ENCODE results near the gene SHISA6. TPM values are rescaled to one million over a fixed set of nuclear protein-coding genes. Genes with fewer than 3 reads are reported as not detected.

Gene SHISA6
- total and polyA plus RNA-seq, 4 donors: not detected

DNA sequence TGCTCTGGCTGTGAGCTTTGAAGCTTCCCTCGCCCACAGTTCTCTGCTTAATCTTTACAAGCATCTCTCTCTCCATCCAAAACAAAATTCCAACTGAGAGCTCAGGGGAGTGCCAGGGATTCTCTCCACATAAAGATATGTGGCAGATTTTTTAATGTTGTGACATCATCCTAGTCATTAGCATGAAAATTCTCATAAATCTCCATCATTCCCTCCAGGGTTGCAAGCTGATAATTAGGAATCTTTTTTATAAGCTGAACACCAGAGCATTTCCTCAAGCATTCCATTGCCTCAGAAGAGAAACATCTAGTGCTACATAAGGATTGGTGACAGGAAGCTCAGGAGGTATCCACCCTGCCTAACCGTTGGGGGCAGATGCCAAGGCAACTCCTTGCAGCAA, 274.9 kb downstream of the SHISA6 start:
- DNase-seq (ENCODE audit: low spot score): no peak
- Histone ChIP-seq H3K27me3 (ENCODE audit: control insufficient read depth in 4 of 4, insufficient read depth in 4 of 4, low read length in 3 of 4) (peaks cover 0 to 10% (median 1%) of the 10 kb centered on the region in 4 donors), H3K4me1 (ENCODE audit: control insufficient read depth in 4 of 4, insufficient read depth in 4 of 4, low read length in 3 of 4) (peaks cover 0 to 3% (median 0%) of the 10 kb centered on the region in 4 donors), H3K9ac (ENCODE audit: low read depth in 1 of 2, low read length in 2 of 2) (no peak overlapping the region), H3K27ac (ENCODE audit: low read depth in 1 of 2, low read length in 2 of 2) (no peak overlapping the region), H3K36me3 (ENCODE audit: control insufficient read depth in 4 of 4, insufficient read depth in 3 of 4, low read depth in 1 of 4, low read length in 3 of 4) (no peaks in the 10 kb centered on the region), H3K4me3 (ENCODE audit: low read depth in 1 of 3, low read length in 3 of 3) (no peak overlapping the region), H3K9me3 (ENCODE audit: control insufficient read depth in 4 of 4, low read length in 3 of 4) (no peaks in the 10 kb centered on the region)
- TF ChIP-seq, protein P1, sequence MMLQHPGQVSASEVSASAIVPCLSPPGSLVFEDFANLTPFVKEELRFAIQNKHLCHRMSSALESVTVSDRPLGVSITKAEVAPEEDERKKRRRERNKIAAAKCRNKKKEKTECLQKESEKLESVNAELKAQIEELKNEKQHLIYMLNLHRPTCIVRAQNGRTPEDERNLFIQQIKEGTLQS (IDR thresholded peaks at IDR 0.05): no peak
- TF ChIP-seq FOXA1 (IDR thresholded peaks at IDR 0.05) (no peak), RXRA (IDR thresholded peaks at IDR 0.05) (no peak), SP1 (IDR thresholded peaks at IDR 0.05) (no peak), NR2F2 (IDR thresholded peaks at IDR 0.05) (no peak), GABPA (IDR thresholded peaks at IDR 0.05 in 1 of 2, conservative IDR thresholded peaks at IDR 0.05 in 1 of 2) (no peak), HNF4G (IDR thresholded peaks at IDR 0.05) (no peak), YY1 (IDR thresholded peaks at IDR 0.05) (no peak), RAD21 (IDR thresholded peaks at IDR 0.05) (no peak), HNF4A (conservative IDR thresholded peaks at IDR 0.05) (no peak), EGR1 (IDR thresholded peaks at IDR 0.05; ENCODE audit: low read depth in 2 of 2) (no peak)
- TF ChIP-seq, protein P2, sequence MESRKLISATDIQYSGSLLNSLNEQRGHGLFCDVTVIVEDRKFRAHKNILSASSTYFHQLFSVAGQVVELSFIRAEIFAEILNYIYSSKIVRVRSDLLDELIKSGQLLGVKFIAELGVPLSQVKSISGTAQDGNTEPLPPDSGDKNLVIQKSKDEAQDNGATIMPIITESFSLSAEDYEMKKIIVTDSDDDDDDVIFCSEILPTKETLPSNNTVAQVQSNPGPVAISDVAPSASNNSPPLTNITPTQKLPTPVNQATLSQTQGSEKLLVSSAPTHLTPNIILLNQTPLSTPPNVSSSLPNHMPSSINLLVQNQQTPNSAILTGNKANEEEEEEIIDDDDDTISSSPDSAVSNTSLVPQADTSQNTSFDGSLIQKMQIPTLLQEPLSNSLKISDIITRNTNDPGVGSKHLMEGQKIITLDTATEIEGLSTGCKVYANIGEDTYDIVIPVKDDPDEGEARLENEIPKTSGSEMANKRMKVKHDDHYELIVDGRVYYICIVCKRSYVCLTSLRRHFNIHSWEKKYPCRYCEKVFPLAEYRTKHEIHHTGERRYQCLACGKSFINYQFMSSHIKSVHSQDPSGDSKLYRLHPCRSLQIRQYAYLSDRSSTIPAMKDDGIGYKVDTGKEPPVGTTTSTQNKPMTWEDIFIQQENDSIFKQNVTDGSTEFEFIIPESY (IDR thresholded peaks at IDR 0.05): no peak
- TF ChIP-seq, protein P3, sequence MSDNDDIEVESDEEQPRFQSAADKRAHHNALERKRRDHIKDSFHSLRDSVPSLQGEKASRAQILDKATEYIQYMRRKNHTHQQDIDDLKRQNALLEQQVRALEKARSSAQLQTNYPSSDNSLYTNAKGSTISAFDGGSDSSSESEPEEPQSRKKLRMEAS (IDR thresholded peaks at IDR 0.05): no peak
- TF ChIP-seq, protein P4, sequence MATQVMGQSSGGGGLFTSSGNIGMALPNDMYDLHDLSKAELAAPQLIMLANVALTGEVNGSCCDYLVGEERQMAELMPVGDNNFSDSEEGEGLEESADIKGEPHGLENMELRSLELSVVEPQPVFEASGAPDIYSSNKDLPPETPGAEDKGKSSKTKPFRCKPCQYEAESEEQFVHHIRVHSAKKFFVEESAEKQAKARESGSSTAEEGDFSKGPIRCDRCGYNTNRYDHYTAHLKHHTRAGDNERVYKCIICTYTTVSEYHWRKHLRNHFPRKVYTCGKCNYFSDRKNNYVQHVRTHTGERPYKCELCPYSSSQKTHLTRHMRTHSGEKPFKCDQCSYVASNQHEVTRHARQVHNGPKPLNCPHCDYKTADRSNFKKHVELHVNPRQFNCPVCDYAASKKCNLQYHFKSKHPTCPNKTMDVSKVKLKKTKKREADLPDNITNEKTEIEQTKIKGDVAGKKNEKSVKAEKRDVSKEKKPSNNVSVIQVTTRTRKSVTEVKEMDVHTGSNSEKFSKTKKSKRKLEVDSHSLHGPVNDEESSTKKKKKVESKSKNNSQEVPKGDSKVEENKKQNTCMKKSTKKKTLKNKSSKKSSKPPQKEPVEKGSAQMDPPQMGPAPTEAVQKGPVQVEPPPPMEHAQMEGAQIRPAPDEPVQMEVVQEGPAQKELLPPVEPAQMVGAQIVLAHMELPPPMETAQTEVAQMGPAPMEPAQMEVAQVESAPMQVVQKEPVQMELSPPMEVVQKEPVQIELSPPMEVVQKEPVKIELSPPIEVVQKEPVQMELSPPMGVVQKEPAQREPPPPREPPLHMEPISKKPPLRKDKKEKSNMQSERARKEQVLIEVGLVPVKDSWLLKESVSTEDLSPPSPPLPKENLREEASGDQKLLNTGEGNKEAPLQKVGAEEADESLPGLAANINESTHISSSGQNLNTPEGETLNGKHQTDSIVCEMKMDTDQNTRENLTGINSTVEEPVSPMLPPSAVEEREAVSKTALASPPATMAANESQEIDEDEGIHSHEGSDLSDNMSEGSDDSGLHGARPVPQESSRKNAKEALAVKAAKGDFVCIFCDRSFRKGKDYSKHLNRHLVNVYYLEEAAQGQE (IDR thresholded peaks at IDR 0.05): no peak
- TF ChIP-seq, protein P5, sequence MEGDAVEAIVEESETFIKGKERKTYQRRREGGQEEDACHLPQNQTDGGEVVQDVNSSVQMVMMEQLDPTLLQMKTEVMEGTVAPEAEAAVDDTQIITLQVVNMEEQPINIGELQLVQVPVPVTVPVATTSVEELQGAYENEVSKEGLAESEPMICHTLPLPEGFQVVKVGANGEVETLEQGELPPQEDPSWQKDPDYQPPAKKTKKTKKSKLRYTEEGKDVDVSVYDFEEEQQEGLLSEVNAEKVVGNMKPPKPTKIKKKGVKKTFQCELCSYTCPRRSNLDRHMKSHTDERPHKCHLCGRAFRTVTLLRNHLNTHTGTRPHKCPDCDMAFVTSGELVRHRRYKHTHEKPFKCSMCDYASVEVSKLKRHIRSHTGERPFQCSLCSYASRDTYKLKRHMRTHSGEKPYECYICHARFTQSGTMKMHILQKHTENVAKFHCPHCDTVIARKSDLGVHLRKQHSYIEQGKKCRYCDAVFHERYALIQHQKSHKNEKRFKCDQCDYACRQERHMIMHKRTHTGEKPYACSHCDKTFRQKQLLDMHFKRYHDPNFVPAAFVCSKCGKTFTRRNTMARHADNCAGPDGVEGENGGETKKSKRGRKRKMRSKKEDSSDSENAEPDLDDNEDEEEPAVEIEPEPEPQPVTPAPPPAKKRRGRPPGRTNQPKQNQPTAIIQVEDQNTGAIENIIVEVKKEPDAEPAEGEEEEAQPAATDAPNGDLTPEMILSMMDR (IDR thresholded peaks at IDR 0.05; ENCODE audit: low read depth, low read length, missing input control): no peak
- 56% methylated on average over 2 of the region's 2 CpGs for WGBS

DNA sequence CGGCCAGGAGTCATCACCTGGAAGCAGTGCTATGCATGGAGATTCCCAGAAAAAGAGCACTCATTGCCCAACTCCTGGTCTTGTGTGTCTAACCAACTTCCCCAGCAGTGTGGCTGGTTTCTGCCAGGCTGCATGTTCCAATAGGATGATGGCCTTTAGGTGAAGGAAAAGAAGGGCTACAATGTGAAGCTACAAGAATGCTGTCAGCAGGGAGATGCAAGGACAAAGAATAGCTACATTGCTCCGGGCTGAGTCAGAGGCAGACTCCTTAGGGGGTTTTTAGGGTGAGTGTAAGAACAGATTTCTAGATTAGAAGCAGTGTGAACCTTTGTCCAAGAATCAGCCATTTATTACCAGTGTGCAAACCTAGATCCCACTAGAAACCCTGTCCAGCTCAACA, 294.2 kb downstream of the SHISA6 start:
- 55% methylated on average over 2 of the region's 2 CpGs for WGBS
- Histone ChIP-seq H3K4me3 (ENCODE audit: low read depth in 1 of 3, low read length in 3 of 3) (no peak overlapping the region), H3K27ac (ENCODE audit: low read depth in 1 of 2, low read length in 2 of 2) (no peak overlapping the region), H3K9ac (ENCODE audit: low read depth in 1 of 2, low read length in 2 of 2) (no peak overlapping the region), H3K36me3 (ENCODE audit: control insufficient read depth in 4 of 4, insufficient read depth in 3 of 4, low read depth in 1 of 4, low read length in 3 of 4) (no peaks in the 10 kb centered on the region), H3K4me1 (ENCODE audit: control insufficient read depth in 4 of 4, insufficient read depth in 4 of 4, low read length in 3 of 4) (no peaks in the 10 kb centered on the region), H3K27me3 (ENCODE audit: control insufficient read depth in 4 of 4, insufficient read depth in 4 of 4, low read length in 3 of 4) (no peaks in the 10 kb centered on the region), H3K9me3 (ENCODE audit: control insufficient read depth in 4 of 4, low read length in 3 of 4) (no peaks in the 10 kb centered on the region)
- DNase-seq (ENCODE audit: low spot score): no peak
- TF ChIP-seq FOXA2 (IDR thresholded peaks at IDR 0.05): no peak
- TF ChIP-seq, protein P4 (IDR thresholded peaks at IDR 0.05): no peak
- TF ChIP-seq, protein P2 (IDR thresholded peaks at IDR 0.05): no peak
- TF ChIP-seq, protein P5 (IDR thresholded peaks at IDR 0.05; ENCODE audit: low read depth, low read length, missing input control): no peak
- no peak for TF ChIP-seq FOXA1 (IDR thresholded peaks at IDR 0.05)
- no peak for TF ChIP-seq GABPA (IDR thresholded peaks at IDR 0.05 in 1 of 2, conservative IDR thresholded peaks at IDR 0.05 in 1 of 2)

All from liver (tissue), 9 donors.